IPS-NIHi7 (cell line): ENCODE results near the gene BCAR3.
"Not testable (repeated sequence)": the region's sequence is repeated elsewhere in the genome, so short reads cannot be mapped to it uniquely, and the experiment has no call there.

Experiments
- DNase-seq: peaks from one replicate; pipeline ENCODE4 v3.0.0; 2012; ENCODE audit warnings: mixed read lengths; ENCODE audit errors: extremely low spot score

Gene BCAR3

GRCh38 chr1:93669369-93669768 is 12.3 kb downstream of the BCAR3 start:
- no peak for DNase-seq

DNA sequence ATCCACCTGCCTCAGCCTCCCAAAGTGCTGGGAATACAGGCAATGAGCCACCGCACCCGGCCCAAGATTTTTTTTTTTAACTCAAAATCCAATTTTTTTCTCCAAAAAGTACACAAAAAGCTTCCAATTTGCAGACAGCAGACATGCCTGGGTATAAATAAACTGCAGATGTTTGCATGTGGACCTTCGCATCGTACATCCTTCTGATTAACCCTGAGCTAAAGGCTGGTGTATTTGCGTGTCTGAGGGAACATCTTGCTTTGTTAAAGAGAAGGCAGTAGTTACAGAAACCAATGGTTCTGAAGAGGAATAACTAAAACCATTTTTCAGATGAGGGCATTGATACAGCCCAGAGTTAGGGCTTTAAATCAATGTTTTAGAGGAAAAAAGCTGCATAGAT is 12.7 kb downstream of the BCAR3 start:
- DNase-seq, result no peak

- no peak for DNase-seq
These were observed 13.5 kb downstream of the BCAR3 start for GRCh38 chr1:93668121-93668520.

DNA sequence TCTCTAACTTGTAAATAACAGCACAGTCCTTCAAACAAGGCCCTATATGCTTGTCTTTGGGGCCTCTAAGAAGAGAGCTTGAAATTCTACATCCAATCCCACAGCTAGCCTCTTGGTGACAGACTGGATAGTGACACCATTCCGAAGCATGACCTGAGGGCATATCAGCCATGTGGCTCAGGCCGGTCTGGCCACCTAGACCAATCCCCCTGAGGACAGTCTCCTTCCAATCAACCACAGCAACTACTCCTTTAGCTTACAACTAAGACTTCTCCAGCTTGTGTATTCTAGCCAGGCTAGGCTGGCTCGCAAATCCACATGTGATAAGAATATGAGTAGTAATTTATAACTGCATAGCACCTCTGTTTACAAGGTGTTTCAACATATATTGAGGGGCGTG is 14.0 kb downstream of the BCAR3 start:
- no peak for DNase-seq

GRCh38 chr1:93666613-93667384 is 14.8 kb downstream of the BCAR3 start:
- peak; percentile 55 for DNase-seq

DNA sequence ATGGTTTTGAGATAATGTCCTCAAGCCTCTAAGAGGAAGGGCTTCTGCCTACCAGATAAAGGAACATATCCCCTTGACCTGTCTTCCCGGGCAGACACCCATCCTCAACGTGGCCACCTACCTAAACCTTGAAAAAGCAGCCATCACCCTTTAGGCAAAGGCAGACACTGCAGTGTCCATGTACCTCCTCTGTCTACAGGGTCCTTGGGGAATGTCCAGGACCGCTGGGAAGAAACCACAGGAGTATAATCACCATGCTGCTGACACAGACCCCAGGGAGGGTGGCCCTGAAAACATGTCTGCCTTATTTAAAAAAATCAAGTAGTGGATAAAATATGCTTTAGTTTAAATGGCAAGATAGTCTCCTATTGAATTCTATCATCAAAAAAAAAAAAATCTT is 16.6 kb downstream of the BCAR3 start:
- DNase-seq, result no peak

DNA sequence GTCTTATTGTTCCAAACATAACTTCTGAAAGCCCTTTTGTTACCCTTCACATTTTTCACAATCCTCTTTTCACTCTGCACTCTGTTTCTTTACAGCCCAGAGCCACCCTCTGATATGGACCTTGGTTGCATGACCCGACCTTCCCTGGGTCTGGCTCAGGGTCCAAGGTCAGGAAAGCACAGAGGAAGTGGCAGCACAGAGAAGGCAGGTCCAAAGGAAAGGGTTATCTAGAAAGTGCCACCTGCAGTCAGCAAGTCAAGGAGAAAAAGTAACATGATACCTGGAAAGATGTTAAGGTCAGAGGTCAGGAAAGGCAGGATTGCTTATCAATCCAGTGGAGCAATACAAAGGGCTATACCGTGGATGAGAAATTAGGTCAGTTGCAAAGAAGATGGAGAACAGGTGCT is 18.4 kb downstream of the BCAR3 start:
- no peak for DNase-seq

GRCh38 chr1:93662481-93663207 is 19.0 kb downstream of the BCAR3 start:
- DNase-seq, result no peak

- no peak for DNase-seq
These were observed 19.7 kb downstream of the BCAR3 start for GRCh38 chr1:93661829-93662474.

DNA sequence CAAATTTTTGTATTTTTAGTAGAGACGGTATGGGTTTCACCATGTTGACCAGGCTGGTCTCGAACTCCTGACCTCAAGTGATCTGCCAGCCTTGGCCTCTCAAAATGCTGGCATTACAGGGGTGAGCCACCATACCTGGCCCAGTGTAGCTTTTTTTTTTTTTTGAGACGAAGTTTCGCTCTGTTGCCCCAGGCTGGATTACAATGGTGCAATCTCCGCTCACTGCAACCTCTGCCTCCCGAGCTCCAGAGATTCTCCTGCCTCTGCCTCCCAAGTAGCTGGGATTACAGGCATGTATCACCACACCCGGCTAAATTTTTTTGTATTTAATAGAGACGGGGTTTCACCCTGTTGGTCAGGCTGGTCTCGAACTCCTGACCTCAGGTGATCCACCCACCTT is 20.3 kb downstream of the BCAR3 start:
- DNase-seq, result not testable (repeated sequence)

DNA sequence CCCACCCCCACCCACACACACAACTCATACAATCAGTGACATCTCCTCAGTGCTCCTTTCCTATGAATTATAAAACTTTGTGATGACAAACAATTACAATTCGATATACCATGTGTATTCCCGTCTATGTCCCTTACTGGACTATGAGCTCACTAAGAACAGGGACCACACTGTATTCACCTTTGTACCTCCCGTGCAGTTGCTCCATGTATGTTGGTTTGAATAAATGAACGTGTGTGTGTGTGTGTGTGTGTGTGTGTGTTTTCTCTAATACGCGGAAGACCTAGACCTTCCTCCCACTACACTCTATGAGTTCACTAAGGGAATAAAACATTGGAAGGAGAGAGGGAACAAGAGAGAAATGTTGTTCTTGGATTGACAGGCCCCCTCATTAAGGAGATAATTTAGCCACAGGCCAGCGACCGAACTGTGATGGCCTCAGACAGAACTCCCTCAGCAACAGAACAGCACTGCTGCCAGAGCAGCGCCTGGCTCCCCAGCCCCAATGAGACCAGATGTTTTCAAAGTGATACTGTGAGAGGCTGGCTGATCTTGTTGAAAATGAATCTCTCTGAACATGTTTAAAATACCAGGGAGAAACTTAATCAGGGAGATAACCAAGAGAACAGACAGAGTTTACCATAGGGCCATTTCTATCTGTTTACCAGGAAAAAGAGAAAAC is 21.7 kb downstream of the BCAR3 start:
- no peak for DNase-seq

DNA sequence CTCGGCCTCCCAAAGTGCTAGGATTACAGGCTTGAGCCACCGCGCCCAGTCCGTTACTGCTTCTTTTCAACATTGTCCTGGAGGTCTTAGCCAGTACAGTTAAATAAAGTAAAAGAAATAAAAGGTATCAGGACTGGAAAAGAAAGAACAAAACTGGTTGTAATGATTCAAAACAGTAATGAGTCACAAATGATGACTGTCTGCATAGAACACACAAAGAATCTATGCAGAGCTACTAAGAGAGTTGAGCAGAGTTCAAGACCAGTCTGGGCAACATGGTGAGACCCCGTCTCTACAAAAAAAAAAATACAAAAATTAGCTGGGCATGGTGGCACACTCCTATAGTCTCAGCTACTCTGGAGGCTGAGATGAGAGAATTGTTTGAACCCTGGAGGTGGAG is 23.4 kb downstream of the BCAR3 start:
- no peak for DNase-seq

GRCh38 chr1:93656491-93656890 is 25.1 kb downstream of the BCAR3 start:
- DNase-seq, result no peak

GRCh38 chr1:93653656-93654055 is 28.0 kb downstream of the BCAR3 start:
- no peak for DNase-seq

DNA sequence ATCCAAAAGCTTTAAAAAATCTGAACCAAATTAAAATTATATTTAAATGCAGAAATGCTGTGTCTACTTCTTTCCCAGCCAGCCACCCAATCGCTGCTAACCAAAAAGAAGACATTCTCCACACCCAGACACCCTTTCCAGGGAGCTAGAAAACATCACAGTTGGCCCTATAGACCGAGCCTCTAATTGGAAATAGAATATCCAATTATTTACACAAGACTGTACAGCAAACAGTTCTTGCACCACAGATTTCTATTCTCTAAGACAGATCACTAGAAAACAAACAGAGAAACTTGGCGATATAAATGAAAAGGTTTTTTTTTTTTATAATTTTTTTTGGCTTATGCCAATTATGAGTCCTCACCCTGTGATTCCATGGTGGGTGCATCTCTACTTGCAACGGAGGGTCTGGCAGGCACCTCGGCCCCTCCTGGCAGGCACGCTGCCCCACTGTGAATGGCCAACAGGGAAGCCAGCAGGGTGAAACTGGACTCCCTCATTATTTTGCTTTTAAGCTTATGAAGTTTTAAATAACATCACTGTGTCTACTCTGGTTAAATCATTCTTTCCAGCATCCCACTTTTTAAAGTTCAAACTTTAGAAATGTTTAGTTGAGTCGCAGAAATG is 29.2 kb downstream of the BCAR3 start:
- no peak for DNase-seq

- no peak for DNase-seq
These were observed 29.9 kb downstream of the BCAR3 start for GRCh38 chr1:93651695-93652094.

- DNase-seq, result not testable (repeated sequence)
These were observed 31.5 kb downstream of the BCAR3 start for GRCh38 chr1:93650159-93650558.

- DNase-seq, result no peak
These were observed 32.4 kb downstream of the BCAR3 start for GRCh38 chr1:93649231-93649630.

- no peak for DNase-seq
These were observed 33.0 kb downstream of the BCAR3 start for GRCh38 chr1:93648656-93649055.

DNA sequence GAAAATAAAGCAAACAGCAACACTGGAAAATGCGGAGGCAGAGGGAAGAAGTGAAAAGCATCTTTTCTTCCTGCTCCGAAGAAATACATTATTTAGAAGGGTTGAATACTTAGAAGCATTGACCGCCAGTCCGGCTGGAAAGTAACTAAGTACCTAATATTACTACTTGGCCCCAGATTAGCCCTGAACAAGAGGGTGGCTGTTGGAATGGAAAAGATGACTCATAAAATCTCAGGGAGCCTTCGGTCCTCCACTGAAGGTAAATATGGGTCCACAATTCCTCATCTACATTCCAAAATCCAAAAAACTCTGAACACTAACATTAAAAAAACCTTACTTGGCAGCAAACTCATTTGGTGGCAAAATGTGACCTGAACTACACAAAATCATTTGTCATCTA is 40.1 kb downstream of the BCAR3 start:
- DNase-seq, result no peak

DNA sequence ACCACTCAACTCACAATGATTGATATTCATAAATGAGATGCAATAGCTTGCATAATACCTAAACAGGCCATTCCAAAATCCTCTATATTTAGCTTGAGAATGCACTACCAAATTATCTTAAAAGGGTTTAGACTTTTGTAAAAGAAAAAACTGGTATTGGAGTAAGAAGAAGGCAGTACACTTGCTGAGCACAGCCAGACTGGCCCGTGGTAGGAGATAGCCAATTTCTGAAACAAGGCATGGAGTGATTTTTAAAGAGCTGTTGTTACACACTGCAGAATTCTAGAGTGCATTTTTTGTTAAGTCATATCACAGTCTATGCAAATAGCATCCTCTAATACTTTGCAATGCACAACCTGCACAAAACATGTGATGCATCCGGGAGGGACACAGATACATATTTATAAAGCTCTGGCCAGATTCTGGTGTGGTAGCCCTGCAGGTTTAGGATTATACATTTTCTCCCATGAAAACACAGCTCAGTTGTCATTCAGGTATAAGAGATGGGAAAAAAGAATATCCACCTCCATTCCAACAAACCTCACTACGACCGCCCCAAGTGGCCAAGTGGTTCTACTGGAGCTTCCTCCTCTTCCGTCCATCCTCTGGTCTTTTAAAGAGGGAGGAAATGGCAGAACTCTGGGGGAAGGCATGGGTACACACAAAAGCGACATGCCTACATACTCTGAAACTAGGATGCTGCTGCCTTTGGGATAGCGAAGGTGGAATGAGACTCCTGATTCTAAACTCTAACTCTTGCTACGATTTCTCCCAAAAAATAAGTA is 40.8 kb downstream of the BCAR3 start:
- DNase-seq, result no peak
